ENCODE data around the gene TFF3.

The TFF3 gene

GRCh38 chr21:42346866-42347600, 31.8 kb upstream of the TFF3 start:
- DNase-seq: no peak

GRCh38 chr21:42346441-42346840, 31.2 kb upstream of the TFF3 start:
- no peak for DNase-seq

GRCh38 chr21:42344631-42345030, 29.4 kb upstream of the TFF3 start:
- no peak for DNase-seq

GRCh38 chr21:42343963-42344510, 28.8 kb upstream of the TFF3 start:
- no peak for DNase-seq

GRCh38 chr21:42343556-42343955, 28.3 kb upstream of the TFF3 start:
- DNase-seq: no peak

GRCh38 chr21:42343101-42343500, 27.9 kb upstream of the TFF3 start:
- DNase-seq: no peak

- no peak for DNase-seq
Measured at GRCh38 chr21:42341776-42342542, 26.8 kb upstream of the TFF3 start.

GRCh38 chr21:42340187-42341050, 25.2 kb upstream of the TFF3 start:
- no peak for DNase-seq

- no peak for DNase-seq
Measured at GRCh38 chr21:42338729-42339715, 23.8 kb upstream of the TFF3 start.

GRCh38 chr21:42337830-42338728, 22.9 kb upstream of the TFF3 start:
- peak; percentile 73 to 78 for DNase-seq

- no peak for DNase-seq
Measured at GRCh38 chr21:42337276-42337675, 22.1 kb upstream of the TFF3 start.

GRCh38 chr21:42336054-42336453, 20.8 kb upstream of the TFF3 start:
- no peak for DNase-seq

GRCh38 chr21:42332557-42333317, 17.5 kb upstream of the TFF3 start:
- DNase-seq: no peak

- no peak for DNase-seq
Measured at GRCh38 chr21:42331660-42332059, 16.5 kb upstream of the TFF3 start.

GRCh38 chr21:42330380-42331371, 15.5 kb upstream of the TFF3 start:
- DNase-seq: no peak

GRCh38 chr21:42324896-42325295, 9.7 kb upstream of the TFF3 start:
- DNase-seq: no peak

GRCh38 chr21:42321845-42322244, 6.6 kb upstream of the TFF3 start:
- DNase-seq: no peak

GRCh38 chr21:42321231-42321630, 6.0 kb upstream of the TFF3 start:
- no peak for DNase-seq

All from inflammatory macrophage (primary cell).